Peyer's patch (tissue), 4 donors: Measurements from ENCODE around the gene ATG13. TPM values are rescaled to one million over a fixed set of nuclear protein-coding genes. Genes with fewer than 3 reads are reported as not detected.

Experiments
- DNase-seq, 3 donors: peaks; one replicate each; pipeline ENCODE4 v3.0.0-alpha.2; 2017 to 2019
- H3K27ac ChIP-seq, 4 donors: fragments of 200-600 bp; sonication (generic); one replicate each; pipeline ENCODE4 v1.5.1; 2016 to 2019
- H3K27me3 ChIP-seq, 2 donors: fragments of 200-600 bp; sonication (generic); one replicate each; pipeline ENCODE4 v1.5.1; 2019
- H3K36me3 ChIP-seq, 3 donors: fragments of 200-600 bp; sonication (generic); one replicate each; pipeline ENCODE4 v1.5.1; 2016 to 2019
- H3K4me1 ChIP-seq, 4 donors: fragments of 200-600 bp; sonication (generic); one replicate each; pipeline ENCODE4 v1.5.1; 2016 to 2019
- H3K4me3 ChIP-seq, 4 donors: fragments of 200-600 bp; sonication (generic); 1 replicate in 3 of 4; 2 replicates in 1 of 4; pipeline ENCODE4 v1.5.1; 2016 to 2019; ENCODE audit warnings: mild to moderate bottlenecking in 1 of 4
- H3K9me3 ChIP-seq, 4 donors: fragments of 200-600 bp; sonication (generic); one replicate each; pipeline ENCODE4 v1.5.1; 2016 to 2019; ENCODE audit warnings: mild to moderate bottlenecking in 1 of 4
- CTCF ChIP-seq, 6 experiments: fragments of 450-650 bp in 4 of 6; fragments of 200-600 bp in 2 of 6; sonication (generic) in 1 of 6; IDR thresholded peaks; one replicate each; pipeline ENCODE4 v1.5.1; 2017 to 2019; ENCODE audit warnings: antibody characterized with exemption in 6 of 6, mild to moderate bottlenecking in 3 of 6, moderate library complexity in 1 of 6
- POLR2A ChIP-seq, 2 donors: fragments of 450-650 bp; IDR thresholded peaks; one replicate each; pipeline ENCODE4 v1.5.1; 2017; ENCODE audit warnings: antibody characterized with exemption in 2 of 2, mild to moderate bottlenecking in 2 of 2, moderate library complexity in 2 of 2
- total RNA-seq, 4 donors: library from RNA; depleted of rRNA; stranded (reverse); fragments of >200 nt; gene quantifications; one replicate each; pipeline ENCODE4 v1.1.0, GENCODE V29; 2016

ATG13 gene
- total RNA-seq, 4 donors from 2014 or later = 86.5 to 119 (median 106) TPM

GRCh38 chr11:46588131-46588530 lies 29.2 kb upstream of the ATG13 start:
- TF ChIP-seq POLR2A (IDR thresholded peaks at IDR 0.05) (no peak), CTCF (IDR thresholded peaks at IDR 0.05) (no peak)
- Histone ChIP-seq H3K4me3 (no peak overlapping the region), H3K36me3 (no peaks in the 10 kb centered on the region), H3K27ac (no peak overlapping the region), H3K9me3 (no peaks in the 10 kb centered on the region), H3K4me1 (peaks cover 0 to 41% (median 4%) of the 10 kb centered on the region in 4 donors), H3K27me3 (no peaks in the 10 kb centered on the region)
- no peak for DNase-seq

GRCh38 chr11:46588915-46589314 lies 28.4 kb upstream of the ATG13 start:
- H3K9me3 ChIP-seq = no peaks in the 10 kb centered on the region
- DNase-seq = no peak
- no peak for TF ChIP-seq POLR2A (IDR thresholded peaks at IDR 0.05)
- TF ChIP-seq CTCF (IDR thresholded peaks at IDR 0.05) = no peak
- H3K27ac ChIP-seq = no peak overlapping the region
- H3K27me3 ChIP-seq = no peaks in the 10 kb centered on the region
- H3K4me1 ChIP-seq = peaks cover 0 to 41% (median 4%) of the 10 kb centered on the region in 4 donors
- H3K4me3 ChIP-seq = no peak overlapping the region
- H3K36me3 ChIP-seq = no peaks in the 10 kb centered on the region

GRCh38 chr11:46590740-46591605 lies 26.4 kb upstream of the ATG13 start:
- DNase-seq = no peak
- H3K4me1 ChIP-seq = peaks cover 0 to 41% (median 4%) of the 10 kb centered on the region in 4 donors
- no peaks in the 10 kb centered on the region for H3K36me3 ChIP-seq
- peak overlapping the region in 2 of 4 donors; percentile 2 to 18 for H3K4me3 ChIP-seq
- no peaks in the 10 kb centered on the region for H3K9me3 ChIP-seq
- no peak overlapping the region for H3K27ac ChIP-seq
- no peak for TF ChIP-seq CTCF (IDR thresholded peaks at IDR 0.05)
- TF ChIP-seq POLR2A (IDR thresholded peaks at IDR 0.05) = no peak
- H3K27me3 ChIP-seq = no peaks in the 10 kb centered on the region

- DNase-seq = peak; percentile 81 to 93 (median 86)
- H3K27ac ChIP-seq = peak within 1 kb of the TSS; percentile 21 to 79 (median 74)
- no peaks in the 10 kb centered on the region for H3K27me3 ChIP-seq
- H3K4me1 ChIP-seq = peaks cover 0 to 41% (median 4%) of the 10 kb centered on the region in 4 donors
- no peaks in the 10 kb centered on the region for H3K36me3 ChIP-seq
- H3K9me3 ChIP-seq = no peaks in the 10 kb centered on the region
- H3K4me3 ChIP-seq = peak within 1 kb of the TSS; percentile 61 to 86 (median 74)
- TF ChIP-seq POLR2A (IDR thresholded peaks at IDR 0.05) (peak; percentile 37 to 70), CTCF (IDR thresholded peaks at IDR 0.05) (no peak)
These were observed 23.6 kb upstream of the ATG13 start, which contains the start of gene AMBRA1 for GRCh38 chr11:46593550-46594373. Gene AMBRA1, minus strand, starts transcription at chr11:46594023. Its CDS starts 45,643 bp downstream, at chr11:46548380.

GRCh38 chr11:46594374-46594700 lies 23.0 kb upstream of the ATG13 start:
- Histone ChIP-seq H3K27me3 (no peaks in the 10 kb centered on the region), H3K36me3 (no peaks in the 10 kb centered on the region), H3K27ac (peak overlapping the region; percentile 21 to 79 (median 74)), H3K4me1 (peaks cover 0 to 35% (median 4%) of the 10 kb centered on the region in 4 donors), H3K9me3 (no peaks in the 10 kb centered on the region), H3K4me3 (peak overlapping the region; percentile 61 to 86 (median 74))
- DNase-seq = no peak
- no peak for TF ChIP-seq CTCF (IDR thresholded peaks at IDR 0.05)
- no peak for TF ChIP-seq POLR2A (IDR thresholded peaks at IDR 0.05)
